Adrenal gland (tissue), 12 donors: ENCODE measurements around the gene ZNF397. TPM values are rescaled to one million over a fixed set of nuclear protein-coding genes. Genes with fewer than 3 reads are reported as not detected.

Source experiments
- DNase-seq, 7 donors: peaks; one replicate each; pipeline ENCODE4 v3.0.0-alpha.2; 2019 to 2020
- H3K27ac ChIP-seq, 5 donors: fragments of 200-600 bp; sonication (generic) in 4 of 5; 1 replicate in 3 of 5; 2 replicates in 2 of 5; pipeline versions ENCODE4 v1.5.1 to v1.8.0; 2016 to 2020; ENCODE audit warnings: mild to moderate bottlenecking in 1 of 5
- H3K27me3 ChIP-seq: fragments of 200-600 bp; 2 replicates; pipeline ENCODE4 v1.8.0; 2021
- H3K36me3 ChIP-seq, 2 donors: fragments of 200-600 bp; replicated peaks in 1 of 2; 1 replicate in 1 of 2; 2 replicates in 1 of 2; pipeline versions ENCODE4 v1.5.1 to v1.8.0; 2018 to 2022
- H3K4me1 ChIP-seq, 2 donors: fragments of 200-600 bp; replicated peaks in 1 of 2; 1 replicate in 1 of 2; 2 replicates in 1 of 2; pipeline versions ENCODE4 v1.5.1 to v1.8.0; 2018 to 2021
- H3K4me3 ChIP-seq, 4 donors: fragments of 200-600 bp; sonication (generic) in 3 of 4; one replicate each; pipeline ENCODE4 v1.5.1; 2016 to 2018
- H3K9me3 ChIP-seq, 3 donors: fragments of 200-600 bp; sonication (generic) in 1 of 3; replicated peaks in 1 of 3; 1 replicate in 2 of 3; 2 replicates in 1 of 3; pipeline versions ENCODE4 v1.5.1 to v1.8.0; 2016 to 2021
- POLR2A ChIP-seq, 2 donors: fragments of 450-650 bp; IDR thresholded peaks; one replicate each; pipeline ENCODE4 v1.6.1; 2017; ENCODE audit warnings: antibody characterized with exemption in 2 of 2, mild to moderate bottlenecking in 2 of 2, moderate library complexity in 1 of 2
- WGBS, 4 donors: extraction: QIAGEN DNeasy Blood & Tissue Kit in 2 of 4; methylation state at CpG; one replicate each; pipeline versions ENCODE4 v1.1.5 to v1.1.7; 2013 to 2017; 5-methylcytosine and 5-hydroxymethylcytosine counted together
- intact Hi-C, 2 donors: fragments of 100-400 bp; cut with DNase I; formaldehyde crosslinking; loops; one replicate each; pipeline versions ENCODE4 v1.14.1 to v1.15.0; 2022 to 2023
- polyA plus RNA-seq, 3 donors: library from polyadenylated mRNA; stranded (reverse); fragments of 200-250 nt in 2 of 3; fragments of 350-450 nt in 1 of 3; fragmentation: Illumina TruSeq in 1 of 3; extraction: RNeasy Lipid Tissue Mini Kit (QIAGEN cat#74804) in 1 of 3; gene quantifications; one replicate each; pipeline ENCODE4 v1.2.3, GENCODE V29; 2013 to 2014
- total RNA-seq, 9 donors: library from RNA; depleted of rRNA in 4 of 9; stranded (reverse); fragments of >200 nt in 4 of 9; fragments of 120-200 nt in 1 of 9; fragmentation: NEBNext Ultra II Directional in 1 of 9; extraction: Animal tissue kit (Norgen Biotek cat#: 25700) in 1 of 9; gene quantifications; one replicate each; pipeline versions ENCODE4 v1.1.0 to v1.2.4, GENCODE V29; 2013 to 2023
- TF ChIP-seq, protein P1 (sequence below), 6 experiments: fragments of 450-650 bp in 4 of 6; fragments of 200-600 bp in 2 of 6; sonication (generic) in 1 of 6; IDR thresholded peaks; 1 replicate in 5 of 6; 2 replicates in 1 of 6; pipeline versions ENCODE4 v1.5.1 to v1.8.0; 2016 to 2021; ENCODE audit warnings: antibody characterized with exemption in 6 of 6, mild to moderate bottlenecking in 2 of 6, moderate library complexity in 1 of 6
- donor health status: healthy with polysubstance abuse.
- donor health status: Bipolar disorder and iron deficiency.
- donor health status: DM: yes; HTN: yes; CAD: no.
- donor health status: DM: no; HTN: no; CAD: no.
- donor health status: DM: no; HTN: no; CAD: no.
- donor health status: DM: yes; HTN: yes; CAD: no.

The ZNF397 gene
- total and polyA plus RNA-seq, 12 donors, result 11.7 to 38.1 (median 28.9) TPM

DNA sequence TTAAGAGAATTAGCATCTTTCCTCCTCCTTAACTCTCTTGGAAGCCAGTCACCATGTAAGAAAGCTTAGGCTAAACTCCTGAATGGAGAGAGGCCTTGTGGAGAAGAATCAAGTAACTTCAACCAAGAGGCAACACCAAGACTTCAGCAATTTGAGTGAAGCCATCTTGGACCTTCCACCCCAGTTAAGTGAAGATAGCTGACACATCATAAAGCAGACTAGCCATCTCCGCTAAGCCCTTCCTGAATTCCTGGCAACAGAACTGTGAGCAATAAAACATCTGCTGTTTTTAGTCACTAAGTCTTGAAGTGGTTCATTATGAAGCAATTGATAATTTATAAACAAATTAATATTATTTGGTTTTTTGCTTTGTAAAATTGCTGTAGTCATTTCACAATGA lies 1.5 kb upstream of the ZNF397 start:
- no peaks in the 10 kb centered on the region for H3K9me3 ChIP-seq
- DNase-seq, result no peak
- intact Hi-C loops, result no loop called here
- H3K36me3 ChIP-seq, result peaks cover 0 to 19% of the 10 kb centered on the region in 2 donors
- WGBS, 4 donors, result 76 to 96% (median 91%) methylated on average over 1 of the region's 1 CpG
- TF ChIP-seq, protein P1, sequence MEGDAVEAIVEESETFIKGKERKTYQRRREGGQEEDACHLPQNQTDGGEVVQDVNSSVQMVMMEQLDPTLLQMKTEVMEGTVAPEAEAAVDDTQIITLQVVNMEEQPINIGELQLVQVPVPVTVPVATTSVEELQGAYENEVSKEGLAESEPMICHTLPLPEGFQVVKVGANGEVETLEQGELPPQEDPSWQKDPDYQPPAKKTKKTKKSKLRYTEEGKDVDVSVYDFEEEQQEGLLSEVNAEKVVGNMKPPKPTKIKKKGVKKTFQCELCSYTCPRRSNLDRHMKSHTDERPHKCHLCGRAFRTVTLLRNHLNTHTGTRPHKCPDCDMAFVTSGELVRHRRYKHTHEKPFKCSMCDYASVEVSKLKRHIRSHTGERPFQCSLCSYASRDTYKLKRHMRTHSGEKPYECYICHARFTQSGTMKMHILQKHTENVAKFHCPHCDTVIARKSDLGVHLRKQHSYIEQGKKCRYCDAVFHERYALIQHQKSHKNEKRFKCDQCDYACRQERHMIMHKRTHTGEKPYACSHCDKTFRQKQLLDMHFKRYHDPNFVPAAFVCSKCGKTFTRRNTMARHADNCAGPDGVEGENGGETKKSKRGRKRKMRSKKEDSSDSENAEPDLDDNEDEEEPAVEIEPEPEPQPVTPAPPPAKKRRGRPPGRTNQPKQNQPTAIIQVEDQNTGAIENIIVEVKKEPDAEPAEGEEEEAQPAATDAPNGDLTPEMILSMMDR (IDR thresholded peaks at IDR 0.05), result no peak
- no peak for TF ChIP-seq POLR2A (IDR thresholded peaks at IDR 0.05)
- H3K4me3 ChIP-seq, result no peak overlapping the region
- no peaks in the 10 kb centered on the region for H3K27me3 ChIP-seq
- H3K27ac ChIP-seq, result no peak overlapping the region
- peaks cover 0 to 12% of the 10 kb centered on the region in 2 donors for H3K4me1 ChIP-seq

DNA sequence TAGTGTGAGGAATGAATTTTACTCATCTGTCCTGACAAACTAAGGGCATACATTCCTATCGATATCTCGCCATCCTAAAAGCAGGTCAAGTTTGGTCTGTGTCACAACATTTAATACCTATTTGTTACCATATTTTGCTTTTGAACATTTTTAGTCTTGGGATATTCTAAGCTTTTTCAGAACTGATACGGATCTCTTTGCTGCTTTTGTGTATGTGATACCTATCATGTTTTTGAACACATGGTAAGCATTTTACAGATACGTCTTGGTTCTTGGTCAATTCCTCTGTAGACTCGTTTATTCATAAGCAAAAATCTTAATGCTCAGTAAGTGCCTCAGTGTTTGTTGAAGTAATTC lies 592 bp downstream of the ZNF397 start:
- Histone ChIP-seq H3K4me1 (peaks cover 0 to 12% of the 10 kb centered on the region in 2 donors), H3K4me3 (peak overlapping the region; percentile 8 to 66 (median 44)), H3K27ac (peak overlapping the region; percentile 96 to 99 (median 97)), H3K9me3 (peaks cover 0 to 9% (median 0%) of the 10 kb centered on the region in 3 donors), H3K27me3 (no peaks in the 10 kb centered on the region), H3K36me3 (peaks cover 0 to 38% of the 10 kb centered on the region in 2 donors)
- 0 to 3% (median 1%) methylated on average over 5 of the region's 5 CpGs for WGBS, 4 donors
- intact Hi-C loops, result loop anchor here (10.0 kb wide), 2 partner anchors 63 to 103 kb away; partner anchors contain the start of gene ZNF24 (in 1 of the 2)
- no peak for TF ChIP-seq POLR2A (IDR thresholded peaks at IDR 0.05)
- TF ChIP-seq, protein P1 (IDR thresholded peaks at IDR 0.05), result no peak
- no peak for DNase-seq

DNA sequence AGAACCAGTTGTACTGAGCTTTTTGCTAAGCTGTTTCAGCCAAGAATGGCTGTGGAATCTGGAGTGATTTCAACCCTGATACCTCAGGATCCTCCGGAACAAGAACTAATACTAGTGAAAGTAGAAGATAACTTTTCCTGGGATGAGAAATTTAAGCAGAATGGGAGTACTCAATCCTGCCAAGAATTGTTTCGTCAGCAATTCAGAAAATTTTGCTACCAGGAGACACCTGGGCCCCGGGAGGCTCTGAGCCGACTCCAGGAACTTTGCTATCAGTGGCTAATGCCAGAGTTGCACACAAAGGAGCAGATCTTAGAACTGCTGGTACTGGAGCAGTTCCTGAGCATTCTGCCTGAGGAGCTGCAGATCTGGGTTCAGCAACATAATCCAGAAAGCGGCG lies 1.6 kb downstream of the ZNF397 start:
- H3K4me3 ChIP-seq, result no peak overlapping the region
- H3K4me1 ChIP-seq, result peaks cover 0 to 12% of the 10 kb centered on the region in 2 donors
- peaks cover 0 to 9% (median 0%) of the 10 kb centered on the region in 3 donors for H3K9me3 ChIP-seq
- H3K36me3 ChIP-seq, result peaks cover 0 to 40% of the 10 kb centered on the region in 2 donors
- H3K27ac ChIP-seq, result no peak overlapping the region
- TF ChIP-seq, protein P1 (IDR thresholded peaks at IDR 0.05), result no peak
- TF ChIP-seq POLR2A (IDR thresholded peaks at IDR 0.05), result no peak
- intact Hi-C loops, result loop anchor here (10.0 kb wide), 2 partner anchors 62 to 102 kb away; partner anchors contain the start of gene ZNF24 (in 1 of the 2)
- H3K27me3 ChIP-seq, result no peaks in the 10 kb centered on the region
- no peak for DNase-seq
- WGBS, 4 donors, result 94 to 97% (median 96%) methylated on average over 6 of the region's 6 CpGs

DNA sequence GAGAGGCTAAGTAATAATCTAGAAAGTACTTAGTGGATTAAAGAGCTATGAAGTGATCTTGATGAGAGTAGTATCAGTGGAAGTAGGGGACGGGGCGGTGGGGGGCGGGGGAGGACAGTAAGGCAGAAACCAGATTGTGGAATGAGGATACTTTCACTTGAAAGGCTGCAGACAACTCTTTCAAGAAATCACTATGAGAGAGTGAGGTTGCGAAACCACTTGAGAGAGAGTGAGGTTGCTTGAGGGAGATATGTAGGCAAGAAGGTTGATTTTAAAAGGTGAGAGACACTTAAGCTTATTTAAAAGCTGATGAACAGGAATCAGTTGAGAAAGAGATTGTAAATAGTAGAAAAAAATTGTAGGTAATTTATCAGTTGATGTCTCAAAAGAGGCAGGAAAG lies 3.8 kb downstream of the ZNF397 start:
- 93 to 98% (median 97%) methylated on average over 4 of the region's 4 CpGs for WGBS, 4 donors
- H3K27me3 ChIP-seq, result no peaks in the 10 kb centered on the region
- peaks cover 0 to 9% (median 0%) of the 10 kb centered on the region in 3 donors for H3K9me3 ChIP-seq
- intact Hi-C loops, result loop anchor here (10.0 kb wide), 2 partner anchors 60 to 100 kb away; partner anchors contain the start of gene ZNF24 (in 1 of the 2)
- TF ChIP-seq POLR2A (IDR thresholded peaks at IDR 0.05), result no peak
- TF ChIP-seq, protein P1 (IDR thresholded peaks at IDR 0.05), result no peak
- no peak for DNase-seq
- no peak overlapping the region for H3K27ac ChIP-seq
- peaks cover 0 to 12% of the 10 kb centered on the region in 2 donors for H3K4me1 ChIP-seq
- no peak overlapping the region for H3K4me3 ChIP-seq
- peaks cover 0 to 54% of the 10 kb centered on the region in 2 donors for H3K36me3 ChIP-seq
